Erythroblast (primary cell): Measurements from ENCODE around the gene COA6.
"Not testable (repeated sequence)": the region's sequence is repeated elsewhere in the genome, so short reads cannot be mapped to it uniquely, and the experiment has no call there.

ENCODE experiments used
- DNase-seq, 2 experiments: peaks; one replicate each; lab custom pipeline; 2025; lab: John Stamatoyannopoulos, UW
- GATA1 ChIP-seq: IDR thresholded peaks from 2 replicates; pipeline ENCODE4 v1.6.1; 2011; ENCODE audit warnings: low read depth, mild to moderate bottlenecking, control low read depth, low read length, moderate library complexity
- POLR2A ChIP-seq: IDR thresholded peaks from 2 replicates; pipeline ENCODE4 v1.6.1; 2011; ENCODE audit warnings: mild to moderate bottlenecking, low read length

The COA6 gene

GRCh38 chr1:234381699-234382555, 8.7 kb downstream of the COA6 start:
- TF ChIP-seq GATA1 (no peak), POLR2A (no peak)
- no peak for DNase-seq

- TF ChIP-seq POLR2A (no peak), GATA1 (no peak)
- no peak for DNase-seq
These were observed 12.9 kb downstream of the COA6 start for GRCh38 chr1:234386122-234386521.

GRCh38 chr1:234388094-234388493, 14.8 kb downstream of the COA6 start:
- no peak for DNase-seq
- no peak for TF ChIP-seq GATA1
- TF ChIP-seq POLR2A, result no peak

- TF ChIP-seq POLR2A, result no peak
- TF ChIP-seq GATA1, result no peak
- DNase-seq, result no peak
These were observed 19.9 kb downstream of the COA6 start for GRCh38 chr1:234393190-234393589.

- TF ChIP-seq GATA1 (no peak), POLR2A (no peak)
- no peak for DNase-seq
These were observed 22.0 kb downstream of the COA6 start for GRCh38 chr1:234395297-234395696.

- no peak for DNase-seq
- TF ChIP-seq POLR2A (no peak), GATA1 (no peak)
These were observed 22.8 kb downstream of the COA6 start for GRCh38 chr1:234396092-234396491.

GRCh38 chr1:234396871-234397270, 23.6 kb downstream of the COA6 start:
- DNase-seq, result no peak
- TF ChIP-seq POLR2A (no peak), GATA1 (no peak)

GRCh38 chr1:234397732-234398131, 24.5 kb downstream of the COA6 start:
- DNase-seq, result no peak

GRCh38 chr1:234398849-234399381, 25.7 kb downstream of the COA6 start:
- TF ChIP-seq POLR2A, result no peak
- no peak for TF ChIP-seq GATA1

More at GRCh38 chr1:234397732-234398131, 24.5 kb downstream of the COA6 start:
- TF ChIP-seq GATA1, result no peak
- no peak for TF ChIP-seq POLR2A

GRCh38 chr1:234399515-234399914, 26.3 kb downstream of the COA6 start:
- not testable (repeated sequence) for DNase-seq

More at GRCh38 chr1:234398849-234399381, 25.7 kb downstream of the COA6 start:
- DNase-seq, result peak in 1 of 2 experiments; percentile 25

GRCh38 chr1:234400773-234401172, 27.5 kb downstream of the COA6 start:
- peak; percentile 10 to 46 for DNase-seq

GRCh38 chr1:234401658-234402057, 28.4 kb downstream of the COA6 start:
- no peak for TF ChIP-seq GATA1
- TF ChIP-seq POLR2A, result no peak
- DNase-seq, result peak in 1 of 2 experiments; percentile 6

More at GRCh38 chr1:234400773-234401172, 27.5 kb downstream of the COA6 start:
- TF ChIP-seq POLR2A (no peak), GATA1 (no peak)

GRCh38 chr1:234402939-234403338, 29.7 kb downstream of the COA6 start:
- no peak for DNase-seq
- TF ChIP-seq GATA1 (no peak), POLR2A (no peak)

GRCh38 chr1:234405676-234406075, 32.4 kb downstream of the COA6 start:
- no peak for DNase-seq
- TF ChIP-seq POLR2A (no peak), GATA1 (no peak)

- no peak for TF ChIP-seq POLR2A
- TF ChIP-seq GATA1, result no peak
- no peak for DNase-seq
These were observed 33.6 kb downstream of the COA6 start for GRCh38 chr1:234406871-234407270.
